Endothelial cell of umbilical vein (primary cell): ENCODE measurements around the gene LRRN4CL.

ENCODE experiments used
- EZH2 ChIP-seq: IDR thresholded peaks from 2 replicates; pipeline ENCODE4 v1.6.1; 2012; ENCODE audit warnings: borderline replicate concordance, low read depth, mild to moderate bottlenecking, moderate library complexity, low read length, inconsistent platforms; ENCODE audit not compliant: severe bottlenecking
- FOS ChIP-seq: IDR thresholded peaks from 2 replicates; pipeline ENCODE4 v1.6.1; 2011; ENCODE audit warnings: mild to moderate bottlenecking, low read length, moderate library complexity, borderline replicate concordance; ENCODE audit not compliant: insufficient read depth
- GATA2 ChIP-seq: IDR thresholded peaks from 2 replicates; pipeline ENCODE4 v1.7.0; 2011; ENCODE audit warnings: low read depth, mild to moderate bottlenecking, moderate library complexity, mixed read lengths, low read length; ENCODE audit not compliant: insufficient read length, insufficient read depth
- JUN ChIP-seq: IDR thresholded peaks from 2 replicates; pipeline ENCODE4 v1.6.1; 2011; ENCODE audit warnings: borderline replicate concordance, low read depth; ENCODE audit not compliant: insufficient read length, insufficient read depth
- MYC ChIP-seq: IDR thresholded peaks from one replicate; pipeline ENCODE4 v1.6.1; 2011; ENCODE audit warnings: mild to moderate bottlenecking, low read depth, low read length
- POLR2A ChIP-seq: IDR thresholded peaks from 2 replicates; pipeline ENCODE4 v1.6.1; 2012; ENCODE audit warnings: low read depth, mild to moderate bottlenecking, control low read depth, low read length
- POLR2AphosphoS5 ChIP-seq: IDR thresholded peaks from 2 replicates; pipeline ENCODE4 v1.6.1; 2012; ENCODE audit warnings: low read depth, mild to moderate bottlenecking, control low read depth, low read length, moderate library complexity; ENCODE audit not compliant: insufficient read depth
- TF ChIP-seq, protein P1 (sequence below), 2 donors: IDR thresholded peaks; 1 replicate in 1 of 2; 2 replicates in 1 of 2; pipeline ENCODE4 v1.5.1; 2011; ENCODE audit warnings: low read length in 2 of 2, mild to moderate bottlenecking in 2 of 2, moderate library complexity in 2 of 2, control low read depth in 1 of 2, inconsistent platforms in 1 of 2, low read depth in 1 of 2; ENCODE audit not compliant: insufficient read depth in 1 of 2; ENCODE audit errors: extremely low read depth in 1 of 2
- TF ChIP-seq, protein P2 (sequence below): IDR thresholded peaks from 2 replicates; pipeline ENCODE4 v1.6.1; 2011; ENCODE audit not compliant: insufficient read depth, insufficient read length

DNA sequence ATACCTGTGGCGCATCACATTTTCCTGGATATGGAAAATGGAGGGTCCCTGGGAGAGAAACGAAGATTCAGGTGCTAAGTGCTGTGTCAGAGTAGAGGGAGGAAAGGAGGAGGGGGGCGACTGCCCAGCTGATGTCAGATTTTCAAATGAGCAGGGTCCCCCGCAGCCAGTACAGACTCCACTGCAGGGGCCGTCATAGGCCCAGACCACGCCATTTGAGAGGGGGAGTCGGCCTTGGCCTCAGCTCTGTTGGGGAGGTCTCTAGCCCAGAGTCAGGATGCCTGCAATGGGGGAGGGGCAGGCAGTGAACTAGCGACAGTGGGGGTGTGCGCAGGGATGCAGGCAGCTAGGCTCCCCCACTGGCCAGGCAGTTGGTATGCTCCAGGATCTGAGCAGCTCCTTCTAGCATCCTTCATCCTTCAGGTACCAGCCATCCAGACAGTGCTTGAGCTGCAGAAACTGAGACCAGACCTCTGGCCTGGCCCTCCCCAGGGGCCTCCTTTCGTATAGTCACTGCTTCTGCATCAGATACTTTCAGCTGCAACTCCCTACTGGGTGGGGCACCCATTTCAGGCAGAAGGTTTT, 18.0 kb upstream of the LRRN4CL start, which contains the start of the genes BSCL2 and GNG3:
- TF ChIP-seq, protein P1, sequence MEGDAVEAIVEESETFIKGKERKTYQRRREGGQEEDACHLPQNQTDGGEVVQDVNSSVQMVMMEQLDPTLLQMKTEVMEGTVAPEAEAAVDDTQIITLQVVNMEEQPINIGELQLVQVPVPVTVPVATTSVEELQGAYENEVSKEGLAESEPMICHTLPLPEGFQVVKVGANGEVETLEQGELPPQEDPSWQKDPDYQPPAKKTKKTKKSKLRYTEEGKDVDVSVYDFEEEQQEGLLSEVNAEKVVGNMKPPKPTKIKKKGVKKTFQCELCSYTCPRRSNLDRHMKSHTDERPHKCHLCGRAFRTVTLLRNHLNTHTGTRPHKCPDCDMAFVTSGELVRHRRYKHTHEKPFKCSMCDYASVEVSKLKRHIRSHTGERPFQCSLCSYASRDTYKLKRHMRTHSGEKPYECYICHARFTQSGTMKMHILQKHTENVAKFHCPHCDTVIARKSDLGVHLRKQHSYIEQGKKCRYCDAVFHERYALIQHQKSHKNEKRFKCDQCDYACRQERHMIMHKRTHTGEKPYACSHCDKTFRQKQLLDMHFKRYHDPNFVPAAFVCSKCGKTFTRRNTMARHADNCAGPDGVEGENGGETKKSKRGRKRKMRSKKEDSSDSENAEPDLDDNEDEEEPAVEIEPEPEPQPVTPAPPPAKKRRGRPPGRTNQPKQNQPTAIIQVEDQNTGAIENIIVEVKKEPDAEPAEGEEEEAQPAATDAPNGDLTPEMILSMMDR (IDR thresholded peaks at IDR 0.05; ENCODE audit: extremely low read depth in 1 of 2, insufficient read depth in 1 of 2, low read depth in 1 of 2, low read length in 2 of 2): no peak
- no peak for TF ChIP-seq POLR2A
- TF ChIP-seq JUN: no peak
- no peak for TF ChIP-seq POLR2AphosphoS5
- TF ChIP-seq EZH2: no peak
- TF ChIP-seq, protein P2, sequence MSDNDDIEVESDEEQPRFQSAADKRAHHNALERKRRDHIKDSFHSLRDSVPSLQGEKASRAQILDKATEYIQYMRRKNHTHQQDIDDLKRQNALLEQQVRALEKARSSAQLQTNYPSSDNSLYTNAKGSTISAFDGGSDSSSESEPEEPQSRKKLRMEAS: no peak
- no peak for TF ChIP-seq MYC
- no peak for TF ChIP-seq GATA2
- no peak for TF ChIP-seq FOS
